Neural crest cell (in vitro differentiated cells): ENCODE data around the gene IST1. TPM values are rescaled to one million over a fixed set of nuclear protein-coding genes. Genes with fewer than 3 reads are reported as not detected.

Experiments
- DNase-seq: peaks from one replicate; pipeline ENCODE4 v3.0.0; 2021; ENCODE audit warnings: low read depth, mixed read lengths, low spot score
- H3K27ac Mint-ChIP-seq: one replicate; pipeline ENCODE4 v1.8.0; 2021; ENCODE audit warnings: mild to moderate bottlenecking, mixed read lengths; ENCODE audit not compliant: unreplicated experiment
- H3K27me3 Mint-ChIP-seq: 2 replicates; pipeline ENCODE4 v1.8.0; 2021; ENCODE audit warnings: low read depth, mild to moderate bottlenecking, mixed read lengths
- H3K36me3 Mint-ChIP-seq: 2 replicates; pipeline ENCODE4 v1.8.0; 2021; ENCODE audit warnings: low read depth, mild to moderate bottlenecking, mixed read lengths
- H3K4me1 Mint-ChIP-seq: 2 replicates; pipeline ENCODE4 v1.8.0; 2021; ENCODE audit warnings: mixed read lengths
- H3K4me3 Mint-ChIP-seq: one replicate; pipeline ENCODE4 v1.8.0; 2021; ENCODE audit warnings: mild to moderate bottlenecking, mixed read lengths
- H3K9me3 Mint-ChIP-seq: 2 replicates; pipeline ENCODE4 v1.8.0; 2021; ENCODE audit warnings: mixed read lengths
- CTCF ChIP-seq: fragments of 200-600 bp; sonication (generic); conservative IDR thresholded peaks from 2 replicates; pipeline ENCODE4 v1.5.0; 2021; ENCODE audit warnings: antibody characterized with exemption, mild to moderate bottlenecking
- total RNA-seq: library from RNA; stranded (reverse); gene quantifications from 2 replicates; pipeline ENCODE4 v1.2.1, GENCODE V29; 2021

The IST1 gene
- total RNA-seq, 1 donor from 2014 or later: 242 TPM

DNA sequence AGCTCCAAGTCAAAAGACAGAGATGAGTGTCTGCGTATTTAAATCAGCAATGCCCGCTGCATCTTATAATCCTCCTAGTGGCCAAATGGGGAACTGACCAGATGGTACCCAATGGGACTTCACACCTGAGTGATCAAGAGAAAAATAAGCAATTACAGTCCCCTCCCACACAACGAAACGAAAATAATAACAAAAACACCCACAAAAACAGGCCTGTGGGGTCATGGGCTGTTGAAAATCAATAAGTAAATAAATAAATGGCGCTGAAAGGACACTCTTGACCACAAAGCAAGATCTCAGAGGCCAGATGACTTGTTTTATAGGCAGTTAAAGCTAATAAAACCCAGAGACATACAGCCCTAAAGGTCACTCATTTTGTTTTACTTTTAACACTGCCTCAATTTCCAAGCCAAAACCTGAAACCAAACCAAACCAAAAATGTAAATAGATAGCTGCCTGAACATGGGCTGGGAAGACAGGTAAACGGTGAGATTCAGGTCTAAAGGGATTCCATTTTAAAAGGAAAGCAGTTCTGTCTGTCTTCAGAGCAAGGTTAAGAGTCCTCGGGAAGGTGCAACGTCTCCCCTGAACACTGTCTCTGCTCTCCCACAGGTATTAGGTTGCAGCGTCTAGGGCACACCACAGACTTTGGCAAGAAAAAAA is 12.7 kb upstream of the IST1 start:
- peak overlapping the region; percentile 91 for H3K4me3 Mint-ChIP-seq
- H3K27me3 Mint-ChIP-seq: no peaks in the 10 kb centered on the region
- H3K36me3 Mint-ChIP-seq: no peaks in the 10 kb centered on the region
- no peaks in the 10 kb centered on the region for H3K9me3 Mint-ChIP-seq
- TF ChIP-seq CTCF: peak; percentile 89
- DNase-seq: peak; percentile 78
- H3K27ac Mint-ChIP-seq: peak overlapping the region; percentile 63
- peaks cover 28% of the 10 kb centered on the region for H3K4me1 Mint-ChIP-seq

DNA sequence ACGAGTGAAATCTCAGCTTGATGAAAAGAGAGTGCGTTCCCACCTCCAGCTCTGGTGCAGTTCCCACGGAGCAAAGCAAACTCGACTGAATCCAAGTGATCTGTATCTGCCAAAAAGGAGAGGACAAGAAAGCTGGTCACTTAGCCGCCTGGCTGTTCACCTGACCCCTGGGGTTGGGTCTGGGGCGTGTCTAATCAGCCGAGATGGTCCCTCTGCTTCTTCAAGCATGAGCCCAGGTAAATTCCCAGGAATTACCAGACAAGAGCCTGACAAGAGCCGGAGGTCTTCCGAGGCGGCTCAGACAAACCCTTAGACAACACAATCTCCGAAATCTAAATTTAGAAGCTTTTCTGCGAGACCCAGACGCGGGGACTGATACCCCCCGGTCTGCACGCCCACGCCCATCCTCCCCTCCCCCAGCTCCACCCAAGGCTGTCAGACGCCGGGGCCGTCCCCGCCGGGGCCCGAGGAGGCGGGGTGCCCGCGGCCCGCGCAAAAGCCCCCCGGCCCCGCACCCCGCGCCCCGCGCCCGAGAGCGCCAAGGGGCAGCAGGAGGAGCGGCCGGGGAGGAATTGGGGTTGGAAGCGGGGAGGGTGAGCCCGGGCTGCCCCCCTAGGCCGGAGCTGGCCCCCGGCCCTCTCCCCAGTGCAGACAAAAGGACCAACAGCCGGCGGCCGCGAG is 12.0 kb upstream of the IST1 start:
- peak; percentile 43 for DNase-seq
- no peaks in the 10 kb centered on the region for H3K27me3 Mint-ChIP-seq
- peaks cover 28% of the 10 kb centered on the region for H3K4me1 Mint-ChIP-seq
- H3K4me3 Mint-ChIP-seq: peak overlapping the region; percentile 91
- no peaks in the 10 kb centered on the region for H3K36me3 Mint-ChIP-seq
- TF ChIP-seq CTCF: peak; percentile 64
- H3K9me3 Mint-ChIP-seq: no peaks in the 10 kb centered on the region
- H3K27ac Mint-ChIP-seq: peak overlapping the region; percentile 63

DNA sequence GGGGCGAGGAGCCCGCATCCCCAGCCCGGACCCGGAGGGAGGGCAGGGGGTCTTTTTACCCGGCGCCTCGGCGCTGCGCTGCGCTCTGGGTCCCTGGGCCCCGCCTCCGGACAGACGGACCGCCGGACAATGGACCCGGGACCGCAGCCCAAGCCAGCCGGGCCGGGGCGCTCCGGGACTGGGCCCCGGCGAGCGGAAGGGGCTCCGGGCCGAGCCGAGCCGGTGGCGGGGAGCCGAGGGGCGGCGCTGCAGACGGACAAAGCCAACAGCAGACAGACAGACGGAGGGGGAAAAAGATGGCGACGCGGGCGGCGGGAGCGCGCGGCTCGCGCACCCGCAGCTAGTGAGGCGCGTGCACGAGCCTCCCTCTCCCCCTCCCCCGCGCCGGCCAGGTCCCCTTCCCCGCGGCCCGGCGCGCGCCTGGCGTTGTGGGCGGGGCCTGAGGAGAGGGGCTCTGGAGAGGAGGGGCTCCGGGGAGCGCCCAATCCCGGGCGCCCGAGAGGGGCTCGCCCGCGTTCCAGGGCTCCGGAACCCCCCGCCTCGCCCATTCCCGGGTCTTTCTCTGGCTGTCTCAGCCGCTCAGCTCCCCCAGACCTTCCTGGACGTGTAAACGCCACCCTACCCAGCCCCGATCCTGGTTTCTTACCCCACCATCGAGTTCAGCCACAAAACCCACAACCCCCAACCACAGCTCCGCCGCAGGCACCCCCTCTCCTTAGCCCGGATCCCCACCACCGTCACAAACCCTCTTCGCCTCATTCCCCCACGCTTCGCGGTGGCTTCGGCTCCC is 11.3 kb upstream of the IST1 start, which contains the start of gene ZNF821:
Gene ZNF821 (minus strand): TSS at position 334 of the 790 bp plus-strand sequence. CDS start 4,236 bp downstream, outside the sequence.
- peaks cover 28% of the 10 kb centered on the region for H3K4me1 Mint-ChIP-seq
- peak within 1 kb of the TSS; percentile 95 for H3K27ac Mint-ChIP-seq
- peak within 1 kb of the TSS; percentile 96 for H3K4me3 Mint-ChIP-seq
- no peak for TF ChIP-seq CTCF
- H3K27me3 Mint-ChIP-seq: no peaks in the 10 kb centered on the region
- H3K36me3 Mint-ChIP-seq: no peaks in the 10 kb centered on the region
- no peaks in the 10 kb centered on the region for H3K9me3 Mint-ChIP-seq
- DNase-seq: peak; percentile 84

DNA sequence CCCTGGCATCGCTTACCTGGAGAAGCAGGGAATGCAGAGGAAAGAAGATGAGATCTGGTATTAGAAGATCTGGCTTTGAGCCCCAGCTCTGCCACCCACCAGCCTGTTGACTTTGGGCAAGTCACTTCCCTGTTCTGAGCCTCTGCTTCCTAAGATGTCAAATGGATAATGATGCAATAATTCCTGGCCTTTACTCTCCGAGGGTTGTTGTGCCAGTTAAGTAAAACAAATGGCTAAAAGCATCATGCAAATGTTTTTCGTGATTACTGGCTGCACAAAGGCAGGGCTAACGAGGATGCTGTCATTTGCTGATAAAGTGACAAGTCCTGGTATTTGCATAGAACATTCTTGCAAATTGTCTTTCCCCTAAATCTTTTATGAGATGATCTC is 10.1 kb upstream of the IST1 start:
- H3K27me3 Mint-ChIP-seq: no peaks in the 10 kb centered on the region
- peak overlapping the region; percentile 96 for H3K4me3 Mint-ChIP-seq
- no peak overlapping the region for H3K27ac Mint-ChIP-seq
- H3K36me3 Mint-ChIP-seq: no peaks in the 10 kb centered on the region
- H3K9me3 Mint-ChIP-seq: no peaks in the 10 kb centered on the region
- DNase-seq: no peak
- no peak for TF ChIP-seq CTCF
- H3K4me1 Mint-ChIP-seq: peaks cover 28% of the 10 kb centered on the region

DNA sequence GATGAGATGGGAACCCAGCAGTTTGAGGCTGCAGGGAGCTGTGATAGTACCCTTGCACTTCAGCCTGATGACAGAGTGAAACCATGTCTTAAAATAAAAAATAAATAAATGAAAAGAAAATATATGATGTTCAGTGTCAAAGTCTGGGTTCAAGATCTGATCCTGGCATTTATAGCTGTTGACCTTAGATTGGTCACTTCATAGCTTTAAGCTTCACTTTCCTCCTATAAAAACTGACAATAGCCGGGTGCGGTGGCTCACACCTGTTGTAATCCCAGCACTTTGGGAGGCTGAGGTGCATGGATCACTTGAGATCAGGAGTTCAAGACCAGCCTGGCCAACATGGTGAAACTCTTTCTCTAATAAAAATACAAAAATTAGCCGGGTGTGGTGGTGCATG is 6.2 kb upstream of the IST1 start:
- H3K9me3 Mint-ChIP-seq: no peaks in the 10 kb centered on the region

More for the DNA sequence above, 6.2 kb upstream of the IST1 start:
- peaks cover 15% of the 10 kb centered on the region for H3K4me1 Mint-ChIP-seq
- no peaks in the 10 kb centered on the region for H3K36me3 Mint-ChIP-seq
- no peaks in the 10 kb centered on the region for H3K27me3 Mint-ChIP-seq
- TF ChIP-seq CTCF: no peak
- no peak for DNase-seq
- H3K4me3 Mint-ChIP-seq: peak overlapping the region; percentile 41
- H3K27ac Mint-ChIP-seq: no peak overlapping the region
